ENCODE measurements around the gene MIEF1. TPM values are rescaled to one million over a fixed set of nuclear protein-coding genes. Genes with fewer than 3 reads are reported as not detected.

MIEF1 gene
- total and polyA plus RNA-seq, 2 experiments from 2014 or later = 13.2 to 40.1 TPM

DNA sequence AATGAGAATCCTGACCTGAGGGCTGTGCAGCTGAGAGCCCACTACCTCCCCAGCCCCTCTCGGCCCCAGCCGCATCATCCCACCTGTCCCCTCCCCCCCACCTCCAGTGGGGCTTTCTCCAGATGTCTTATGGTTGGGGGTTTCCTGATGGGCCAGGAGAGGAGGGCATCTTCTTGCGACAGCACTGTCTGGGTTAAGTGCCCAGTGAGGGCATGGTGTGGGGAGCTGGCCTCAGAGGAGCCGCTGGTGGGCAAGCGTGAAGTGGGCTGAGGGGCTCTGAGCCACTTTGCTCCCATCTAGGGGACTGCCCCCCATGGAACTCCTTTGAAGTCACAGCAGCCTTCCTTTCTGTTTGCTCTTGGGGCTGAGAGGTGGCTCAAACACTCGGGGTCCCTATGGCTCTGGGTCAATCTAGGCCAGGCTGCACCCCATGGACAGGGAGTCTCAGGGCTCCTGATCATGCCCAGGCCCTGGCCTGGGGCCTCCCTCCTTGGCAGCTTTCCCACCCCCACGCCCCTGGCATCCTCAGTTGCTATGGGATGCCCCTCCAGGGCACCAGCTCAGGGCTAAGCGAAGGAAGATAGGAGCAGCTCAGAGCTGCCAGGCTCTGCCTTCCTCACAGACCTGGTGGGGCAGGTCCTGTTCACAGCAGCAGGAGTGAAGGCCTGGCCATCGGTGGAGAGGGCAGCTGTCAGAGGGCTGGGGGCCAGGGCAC lies 11.0 kb upstream of the MIEF1 start:
- no peaks in the 10 kb centered on the region for H3K9me2 ChIP-seq (ENCODE audit: insufficient read depth)
- Mint-ChIP-seq H3K9me3 (no peaks in the 10 kb centered on the region; the same call in 2 of the 3 replicates), H3K36me3 (ENCODE audit: low read depth) (no peaks in the 10 kb centered on the region), H3K27ac (no peak overlapping the region), H3K4me1 (peaks cover 10% of the 10 kb centered on the region), H3K4me3 (no peak overlapping the region), H3K27me3 (ENCODE audit: insufficient read depth, low read depth, poor library complexity) (peaks cover 8% of the 10 kb centered on the region)
- no peak overlapping the region for H3K4me2 ChIP-seq
- DNase-seq (ENCODE audit: low spot score) (no peak), ATAC-seq (no peak)
- no peaks in the 10 kb centered on the region for H3K36me3 ChIP-seq (ENCODE audit: insufficient read depth)
- no peak overlapping the region for H2AFZ ChIP-seq
- TF ChIP-seq ZNF114 (CRISPR knock-in tag; IDR thresholded peaks at IDR 0.05) (no peak), EZH2phosphoT487 (IDR thresholded peaks at IDR 0.05; ENCODE audit: unreplicated experiment) (no peak), STAT1 (IDR thresholded peaks at IDR 0.05; ENCODE audit: unreplicated experiment) (no peak), ZNF331 (CRISPR knock-in tag; IDR thresholded peaks at IDR 0.05; ENCODE audit: low read depth) (no peak), CREB1 (CRISPR knock-in tag; IDR thresholded peaks at IDR 0.05; ENCODE audit: low read depth) (no peak), NANOG (IDR thresholded peaks at IDR 0.05; ENCODE audit: borderline replicate concordance) (no peak)
- TF ChIP-seq, protein P1, sequence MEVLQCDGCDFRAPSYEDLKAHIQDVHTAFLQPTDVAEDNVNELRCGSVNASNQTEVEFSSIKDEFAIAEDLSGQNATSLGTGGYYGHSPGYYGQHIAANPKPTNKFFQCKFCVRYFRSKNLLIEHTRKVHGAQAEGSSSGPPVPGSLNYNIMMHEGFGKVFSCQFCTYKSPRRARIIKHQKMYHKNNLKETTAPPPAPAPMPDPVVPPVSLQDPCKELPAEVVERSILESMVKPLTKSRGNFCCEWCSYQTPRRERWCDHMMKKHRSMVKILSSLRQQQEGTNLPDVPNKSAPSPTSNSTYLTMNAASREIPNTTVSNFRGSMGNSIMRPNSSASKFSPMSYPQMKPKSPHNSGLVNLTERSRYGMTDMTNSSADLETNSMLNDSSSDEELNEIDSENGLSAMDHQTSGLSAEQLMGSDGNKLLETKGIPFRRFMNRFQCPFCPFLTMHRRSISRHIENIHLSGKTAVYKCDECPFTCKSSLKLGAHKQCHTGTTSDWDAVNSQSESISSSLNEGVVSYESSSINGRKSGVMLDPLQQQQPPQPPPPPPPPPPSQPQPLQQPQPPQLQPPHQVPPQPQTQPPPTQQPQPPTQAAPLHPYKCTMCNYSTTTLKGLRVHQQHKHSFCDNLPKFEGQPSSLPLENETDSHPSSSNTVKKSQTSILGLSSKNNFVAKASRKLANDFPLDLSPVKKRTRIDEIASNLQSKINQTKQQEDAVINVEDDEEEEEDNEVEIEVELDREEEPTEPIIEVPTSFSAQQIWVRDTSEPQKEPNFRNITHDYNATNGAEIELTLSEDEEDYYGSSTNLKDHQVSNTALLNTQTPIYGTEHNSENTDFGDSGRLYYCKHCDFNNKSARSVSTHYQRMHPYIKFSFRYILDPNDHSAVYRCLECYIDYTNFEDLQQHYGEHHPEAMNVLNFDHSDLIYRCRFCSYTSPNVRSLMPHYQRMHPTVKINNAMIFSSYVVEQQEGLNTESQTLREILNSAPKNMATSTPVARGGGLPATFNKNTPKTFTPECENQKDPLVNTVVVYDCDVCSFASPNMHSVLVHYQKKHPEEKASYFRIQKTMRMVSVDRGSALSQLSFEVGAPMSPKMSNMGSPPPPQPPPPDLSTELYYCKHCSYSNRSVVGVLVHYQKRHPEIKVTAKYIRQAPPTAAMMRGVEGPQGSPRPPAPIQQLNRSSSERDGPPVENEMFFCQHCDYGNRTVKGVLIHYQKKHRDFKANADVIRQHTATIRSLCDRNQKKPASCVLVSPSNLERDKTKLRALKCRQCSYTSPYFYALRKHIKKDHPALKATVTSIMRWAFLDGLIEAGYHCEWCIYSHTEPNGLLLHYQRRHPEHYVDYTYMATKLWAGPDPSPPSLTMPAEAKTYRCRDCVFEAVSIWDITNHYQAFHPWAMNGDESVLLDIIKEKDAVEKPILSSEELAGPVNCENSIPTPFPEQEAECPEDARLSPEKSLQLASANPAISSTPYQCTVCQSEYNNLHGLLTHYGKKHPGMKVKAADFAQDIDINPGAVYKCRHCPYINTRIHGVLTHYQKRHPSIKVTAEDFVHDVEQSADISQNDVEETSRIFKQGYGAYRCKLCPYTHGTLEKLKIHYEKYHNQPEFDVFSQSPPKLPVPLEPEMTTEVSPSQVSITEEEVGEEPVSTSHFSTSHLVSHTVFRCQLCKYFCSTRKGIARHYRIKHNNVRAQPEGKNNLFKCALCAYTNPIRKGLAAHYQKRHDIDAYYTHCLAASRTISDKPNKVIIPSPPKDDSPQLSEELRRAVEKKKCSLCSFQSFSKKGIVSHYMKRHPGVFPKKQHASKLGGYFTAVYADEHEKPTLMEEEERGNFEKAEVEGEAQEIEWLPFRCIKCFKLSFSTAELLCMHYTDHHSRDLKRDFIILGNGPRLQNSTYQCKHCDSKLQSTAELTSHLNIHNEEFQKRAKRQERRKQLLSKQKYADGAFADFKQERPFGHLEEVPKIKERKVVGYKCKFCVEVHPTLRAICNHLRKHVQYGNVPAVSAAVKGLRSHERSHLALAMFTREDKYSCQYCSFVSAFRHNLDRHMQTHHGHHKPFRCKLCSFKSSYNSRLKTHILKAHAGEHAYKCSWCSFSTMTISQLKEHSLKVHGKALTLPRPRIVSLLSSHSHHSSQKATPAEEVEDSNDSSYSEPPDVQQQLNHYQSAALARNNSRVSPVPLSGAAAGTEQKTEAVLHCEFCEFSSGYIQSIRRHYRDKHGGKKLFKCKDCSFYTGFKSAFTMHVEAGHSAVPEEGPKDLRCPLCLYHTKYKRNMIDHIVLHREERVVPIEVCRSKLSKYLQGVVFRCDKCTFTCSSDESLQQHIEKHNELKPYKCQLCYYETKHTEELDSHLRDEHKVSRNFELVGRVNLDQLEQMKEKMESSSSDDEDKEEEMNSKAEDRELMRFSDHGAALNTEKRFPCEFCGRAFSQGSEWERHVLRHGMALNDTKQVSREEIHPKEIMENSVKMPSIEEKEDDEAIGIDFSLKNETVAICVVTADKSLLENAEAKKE (CRISPR knock-in tag; IDR thresholded peaks at IDR 0.05) = no peak
- no peaks in the 10 kb centered on the region for H3K27me3 ChIP-seq (ENCODE audit: insufficient read depth)
- H3K4me1 ChIP-seq (ENCODE audit: insufficient read depth) = no peaks in the 10 kb centered on the region
- no peak overlapping the region for H3K4me3 ChIP-seq
- no peak overlapping the region for H3K27ac ChIP-seq (ENCODE audit: low read depth)
- H3K79me2 ChIP-seq (replicated peaks; ENCODE audit: insufficient read depth) = no peaks in the 10 kb centered on the region
- H3F3A ChIP-seq (replicated peaks; ENCODE audit: low read depth) = no peaks in the 10 kb centered on the region; the same call in 1 of the 2 replicates
- H4K20me1 ChIP-seq (replicated peaks; ENCODE audit: insufficient read depth) = peaks cover 3% of the 10 kb centered on the region; the same call in 1 of the 2 replicates

All from GM23338 (cell line).